HepG2 (cell line): ENCODE results near the gene SEC14L5. TPM values are rescaled to one million over a fixed set of nuclear protein-coding genes. Genes with fewer than 3 reads are reported as not detected.

Experiments used
- BHLHE40 ChIP-seq: IDR thresholded peaks from 2 replicates; pipeline ENCODE4 v1.6.1; 2011; ENCODE audit warnings: low read length, improper control_type of control experiment
- GATAD2A ChIP-seq: IDR thresholded peaks from 2 replicates; pipeline ENCODE4 v1.6.1; 2016
- HOXA3 ChIP-seq: sonication (generic); formaldehyde crosslinking; IDR thresholded peaks from 2 replicates; pipeline ENCODE4 v1.5.0; 2020; ENCODE audit warnings: missing genetic modification reagents
- KDM2A ChIP-seq: sonication (generic); formaldehyde crosslinking; IDR thresholded peaks from 2 replicates; pipeline ENCODE4 v1.4.0; 2020; ENCODE audit warnings: low read depth, missing genetic modification reagents, borderline replicate concordance
- MAZ ChIP-seq, 2 experiments: sonication (generic) in 1 of 2; formaldehyde crosslinking in 1 of 2; IDR thresholded peaks; 2 replicates each; pipeline versions ENCODE4 v1.5.0 to v1.6.1; 2012 to 2020; ENCODE audit warnings: low read depth in 2 of 2, mild to moderate bottlenecking in 2 of 2, borderline replicate concordance in 1 of 2, improper control_type of control experiment in 1 of 2, low read length in 1 of 2, missing genetic modification reagents in 1 of 2, moderate library complexity in 1 of 2
- NR2F6 ChIP-seq, 2 experiments: IDR thresholded peaks; 2 replicates each; pipeline ENCODE4 v1.6.1; 2016; ENCODE audit warnings: antibody characterized with exemption in 1 of 2, mild to moderate bottlenecking in 1 of 2
- STAG1 ChIP-seq: sonication (generic); formaldehyde crosslinking; IDR thresholded peaks from 2 replicates; pipeline ENCODE4 v1.4.0; 2020; ENCODE audit warnings: missing genetic modification reagents
- UBTF ChIP-seq: sonication (generic); formaldehyde crosslinking; IDR thresholded peaks from 2 replicates; pipeline ENCODE4 v1.4.0; 2020; ENCODE audit warnings: mild to moderate bottlenecking, missing genetic modification reagents
- ZBTB7B ChIP-seq: sonication (generic); formaldehyde crosslinking; IDR thresholded peaks from 2 replicates; pipeline ENCODE4 v1.4.0; 2020; ENCODE audit warnings: missing genetic modification reagents
- ZKSCAN8 ChIP-seq: IDR thresholded peaks from 2 replicates; pipeline ENCODE4 v1.6.1; 2016; ENCODE audit warnings: borderline replicate concordance, missing genetic modification reagents, missing compliant biosample characterization
- ZNF331 ChIP-seq: sonication (generic); formaldehyde crosslinking; IDR thresholded peaks from 2 replicates; pipeline ENCODE4 v1.4.0; 2020; ENCODE audit warnings: missing genetic modification reagents
- ZNF543 ChIP-seq: sonication (generic); formaldehyde crosslinking; IDR thresholded peaks from 2 replicates; pipeline ENCODE4 v1.4.0; 2020; ENCODE audit warnings: mild to moderate bottlenecking, missing genetic modification reagents
- polyA plus RNA-seq, 8 experiments: library from polyadenylated mRNA; depleted of rRNA in 3 of 8; stranded (reverse) in 7 of 8; unstranded in 1 of 8; fragments of >200 nt; fragmentation: Illumina TruSeq in 4 of 8; extraction: Trizol in 4 of 8; gene quantifications; 2 replicates each; pipeline versions ENCODE4 v1.2.1 to v1.2.3, GENCODE V29; 2011 to 2016; ENCODE audit warnings: low read depth in 4 of 8, missing spikeins in 1 of 8, mixed read lengths in 1 of 8; ENCODE audit not compliant: insufficient read depth in 1 of 8
- total RNA-seq, 5 experiments: library from RNA; depleted of rRNA; stranded (reverse); fragments of >200 nt; fragmentation: Illumina TruSeq; extraction: Trizol; gene quantifications; 2 replicates each; pipeline ENCODE4 v1.2.3, GENCODE V29; 2016; ENCODE audit warnings: low read depth in 1 of 5
- TF ChIP-seq, protein P1 (sequence below): sonication (generic); formaldehyde crosslinking; IDR thresholded peaks from 2 replicates; pipeline ENCODE4 v1.4.0; 2020; ENCODE audit warnings: missing genetic modification reagents, borderline replicate concordance
- TF ChIP-seq, protein P2 (sequence below): sonication (generic); formaldehyde crosslinking; IDR thresholded peaks from 2 replicates; pipeline ENCODE4 v1.4.0; 2020; ENCODE audit warnings: missing genetic modification reagents
- TF ChIP-seq, protein P3 (sequence below): sonication (generic); formaldehyde crosslinking; IDR thresholded peaks from 2 replicates; pipeline ENCODE4 v1.9.0; 2021; ENCODE audit warnings: missing genetic modification reagents, mild to moderate bottlenecking, borderline replicate concordance
- TF ChIP-seq, protein P4 (sequence below): sonication (generic); formaldehyde crosslinking; IDR thresholded peaks from 2 replicates; pipeline ENCODE4 v1.5.1; 2020; ENCODE audit warnings: mild to moderate bottlenecking, moderate library complexity, missing genetic modification reagents

The SEC14L5 gene
- total and polyA plus RNA-seq, 2 of the 13 experiments (the other 11 are each of a cell fraction or from before 2014, with no cell fraction given) = 0.40 to 0.42 TPM

DNA sequence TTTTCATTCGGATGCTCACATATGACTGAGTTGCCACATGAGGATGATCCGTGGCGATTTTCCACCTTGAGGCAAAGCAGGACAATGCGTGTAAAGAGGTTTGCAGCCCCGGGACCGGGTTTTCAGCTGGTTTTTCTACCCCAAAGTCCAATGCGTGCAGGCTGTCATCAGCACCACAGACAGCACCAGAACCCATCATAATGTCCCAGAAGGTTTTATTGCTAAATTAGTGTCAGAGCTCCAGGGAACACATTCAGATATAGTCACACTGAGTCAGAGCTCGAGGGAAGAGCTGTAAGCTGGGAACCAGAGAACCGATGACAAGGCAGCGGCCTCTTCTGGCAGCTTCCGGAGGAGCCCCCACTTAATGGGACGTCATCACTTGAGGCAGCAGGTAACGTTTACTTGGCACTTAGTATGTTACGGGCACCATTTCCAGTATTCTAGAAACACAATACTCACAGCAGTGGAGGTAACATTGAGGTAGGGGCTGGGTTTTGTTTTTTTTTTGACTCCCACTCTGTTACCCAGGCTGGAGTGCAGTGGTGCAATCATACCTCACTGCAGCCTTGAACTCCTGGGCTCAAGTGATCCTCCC lies 84.5 kb downstream of the SEC14L5 start (continued):
- TF ChIP-seq, protein P1, sequence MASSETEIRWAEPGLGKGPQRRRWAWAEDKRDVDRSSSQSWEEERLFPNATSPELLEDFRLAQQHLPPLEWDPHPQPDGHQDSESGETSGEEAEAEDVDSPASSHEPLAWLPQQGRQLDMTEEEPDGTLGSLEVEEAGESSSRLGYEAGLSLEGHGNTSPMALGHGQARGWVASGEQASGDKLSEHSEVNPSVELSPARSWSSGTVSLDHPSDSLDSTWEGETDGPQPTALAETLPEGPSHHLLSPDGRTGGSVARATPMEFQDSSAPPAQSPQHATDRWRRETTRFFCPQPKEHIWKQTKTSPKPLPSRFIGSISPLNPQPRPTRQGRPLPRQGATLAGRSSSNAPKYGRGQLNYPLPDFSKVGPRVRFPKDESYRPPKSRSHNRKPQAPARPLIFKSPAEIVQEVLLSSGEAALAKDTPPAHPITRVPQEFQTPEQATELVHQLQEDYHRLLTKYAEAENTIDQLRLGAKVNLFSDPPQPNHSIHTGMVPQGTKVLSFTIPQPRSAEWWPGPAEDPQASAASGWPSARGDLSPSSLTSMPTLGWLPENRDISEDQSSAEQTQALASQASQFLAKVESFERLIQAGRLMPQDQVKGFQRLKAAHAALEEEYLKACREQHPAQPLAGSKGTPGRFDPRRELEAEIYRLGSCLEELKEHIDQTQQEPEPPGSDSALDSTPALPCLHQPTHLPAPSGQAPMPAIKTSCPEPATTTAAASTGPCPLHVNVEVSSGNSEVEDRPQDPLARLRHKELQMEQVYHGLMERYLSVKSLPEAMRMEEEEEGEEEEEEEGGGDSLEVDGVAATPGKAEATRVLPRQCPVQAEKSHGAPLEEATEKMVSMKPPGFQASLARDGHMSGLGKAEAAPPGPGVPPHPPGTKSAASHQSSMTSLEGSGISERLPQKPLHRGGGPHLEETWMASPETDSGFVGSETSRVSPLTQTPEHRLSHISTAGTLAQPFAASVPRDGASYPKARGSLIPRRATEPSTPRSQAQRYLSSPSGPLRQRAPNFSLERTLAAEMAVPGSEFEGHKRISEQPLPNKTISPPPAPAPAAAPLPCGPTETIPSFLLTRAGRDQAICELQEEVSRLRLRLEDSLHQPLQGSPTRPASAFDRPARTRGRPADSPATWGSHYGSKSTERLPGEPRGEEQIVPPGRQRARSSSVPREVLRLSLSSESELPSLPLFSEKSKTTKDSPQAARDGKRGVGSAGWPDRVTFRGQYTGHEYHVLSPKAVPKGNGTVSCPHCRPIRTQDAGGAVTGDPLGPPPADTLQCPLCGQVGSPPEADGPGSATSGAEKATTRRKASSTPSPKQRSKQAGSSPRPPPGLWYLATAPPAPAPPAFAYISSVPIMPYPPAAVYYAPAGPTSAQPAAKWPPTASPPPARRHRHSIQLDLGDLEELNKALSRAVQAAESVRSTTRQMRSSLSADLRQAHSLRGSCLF = no peak
- TF ChIP-seq MAZ (IDR thresholded peaks at IDR 0.05; ENCODE audit: borderline replicate concordance, low read depth, low read length) (peak; percentile 43; the same call in 1 of the 2 replicates), MAZ (CRISPR knock-in tag; IDR thresholded peaks at IDR 0.05; ENCODE audit: low read depth) (no peak), UBTF (CRISPR knock-in tag) (0 out of 2 replicates have a peak, but pooled peaks have one; percentile 9), ZNF543 (CRISPR knock-in tag) (0 out of 2 replicates have a peak, but pooled peaks have one; percentile 8), STAG1 (CRISPR knock-in tag) (peak; percentile 85), ZBTB7B (CRISPR knock-in tag) (0 out of 2 replicates have a peak, but pooled peaks have one; percentile 28), ZKSCAN8 (0 out of 2 replicates have a peak, but pooled peaks have one; percentile 33), NR2F6 (IDR thresholded peaks at IDR 0.05) (no peak), NR2F6 (CRISPR knock-in tag; IDR thresholded peaks at IDR 0.05) (no peak), BHLHE40 (no peak), KDM2A (CRISPR knock-in tag) (no peak), GATAD2A (peak; percentile 19; the same call in 1 of the 2 replicates), HOXA3 (CRISPR knock-in tag) (peak; percentile 59; the same call in 1 of the 2 replicates), ZNF331 (CRISPR knock-in tag) (no peak)
- TF ChIP-seq, protein P2, sequence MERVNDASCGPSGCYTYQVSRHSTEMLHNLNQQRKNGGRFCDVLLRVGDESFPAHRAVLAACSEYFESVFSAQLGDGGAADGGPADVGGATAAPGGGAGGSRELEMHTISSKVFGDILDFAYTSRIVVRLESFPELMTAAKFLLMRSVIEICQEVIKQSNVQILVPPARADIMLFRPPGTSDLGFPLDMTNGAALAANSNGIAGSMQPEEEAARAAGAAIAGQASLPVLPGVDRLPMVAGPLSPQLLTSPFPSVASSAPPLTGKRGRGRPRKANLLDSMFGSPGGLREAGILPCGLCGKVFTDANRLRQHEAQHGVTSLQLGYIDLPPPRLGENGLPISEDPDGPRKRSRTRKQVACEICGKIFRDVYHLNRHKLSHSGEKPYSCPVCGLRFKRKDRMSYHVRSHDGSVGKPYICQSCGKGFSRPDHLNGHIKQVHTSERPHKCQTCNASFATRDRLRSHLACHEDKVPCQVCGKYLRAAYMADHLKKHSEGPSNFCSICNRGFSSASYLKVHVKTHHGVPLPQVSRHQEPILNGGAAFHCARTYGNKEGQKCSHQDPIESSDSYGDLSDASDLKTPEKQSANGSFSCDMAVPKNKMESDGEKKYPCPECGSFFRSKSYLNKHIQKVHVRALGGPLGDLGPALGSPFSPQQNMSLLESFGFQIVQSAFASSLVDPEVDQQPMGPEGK (CRISPR knock-in tag) = peak; percentile 52; the same call in 1 of the 2 replicates
- TF ChIP-seq, protein P3, sequence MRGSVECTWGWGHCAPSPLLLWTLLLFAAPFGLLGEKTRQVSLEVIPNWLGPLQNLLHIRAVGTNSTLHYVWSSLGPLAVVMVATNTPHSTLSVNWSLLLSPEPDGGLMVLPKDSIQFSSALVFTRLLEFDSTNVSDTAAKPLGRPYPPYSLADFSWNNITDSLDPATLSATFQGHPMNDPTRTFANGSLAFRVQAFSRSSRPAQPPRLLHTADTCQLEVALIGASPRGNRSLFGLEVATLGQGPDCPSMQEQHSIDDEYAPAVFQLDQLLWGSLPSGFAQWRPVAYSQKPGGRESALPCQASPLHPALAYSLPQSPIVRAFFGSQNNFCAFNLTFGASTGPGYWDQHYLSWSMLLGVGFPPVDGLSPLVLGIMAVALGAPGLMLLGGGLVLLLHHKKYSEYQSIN (CRISPR knock-in tag) = no peak
- TF ChIP-seq, protein P4, sequence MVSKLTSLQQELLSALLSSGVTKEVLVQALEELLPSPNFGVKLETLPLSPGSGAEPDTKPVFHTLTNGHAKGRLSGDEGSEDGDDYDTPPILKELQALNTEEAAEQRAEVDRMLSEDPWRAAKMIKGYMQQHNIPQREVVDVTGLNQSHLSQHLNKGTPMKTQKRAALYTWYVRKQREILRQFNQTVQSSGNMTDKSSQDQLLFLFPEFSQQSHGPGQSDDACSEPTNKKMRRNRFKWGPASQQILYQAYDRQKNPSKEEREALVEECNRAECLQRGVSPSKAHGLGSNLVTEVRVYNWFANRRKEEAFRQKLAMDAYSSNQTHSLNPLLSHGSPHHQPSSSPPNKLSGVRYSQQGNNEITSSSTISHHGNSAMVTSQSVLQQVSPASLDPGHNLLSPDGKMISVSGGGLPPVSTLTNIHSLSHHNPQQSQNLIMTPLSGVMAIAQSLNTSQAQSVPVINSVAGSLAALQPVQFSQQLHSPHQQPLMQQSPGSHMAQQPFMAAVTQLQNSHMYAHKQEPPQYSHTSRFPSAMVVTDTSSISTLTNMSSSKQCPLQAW (CRISPR knock-in tag) = 0 out of 2 replicates have a peak, but pooled peaks have one; percentile 55
